HG03095 (cell line): ENCODE data around the gene TAF15.

Experiments
- ATAC-seq: cut with Tn5 transposase; IDR thresholded peaks from one replicate; pipeline ENCODE4 v1.9.1; 2021; ENCODE audit warnings: moderate library complexity; ENCODE audit not compliant: unreplicated experiment

The TAF15 gene

GRCh38 chr17:35786941-35787432 is 22.3 kb upstream of the TAF15 start:
- ATAC-seq, result no peak

GRCh38 chr17:35788477-35789368 is 20.6 kb upstream of the TAF15 start:
- ATAC-seq, result no peak

- no peak for ATAC-seq
Measured at GRCh38 chr17:35790841-35791240, 18.4 kb upstream of the TAF15 start.

DNA sequence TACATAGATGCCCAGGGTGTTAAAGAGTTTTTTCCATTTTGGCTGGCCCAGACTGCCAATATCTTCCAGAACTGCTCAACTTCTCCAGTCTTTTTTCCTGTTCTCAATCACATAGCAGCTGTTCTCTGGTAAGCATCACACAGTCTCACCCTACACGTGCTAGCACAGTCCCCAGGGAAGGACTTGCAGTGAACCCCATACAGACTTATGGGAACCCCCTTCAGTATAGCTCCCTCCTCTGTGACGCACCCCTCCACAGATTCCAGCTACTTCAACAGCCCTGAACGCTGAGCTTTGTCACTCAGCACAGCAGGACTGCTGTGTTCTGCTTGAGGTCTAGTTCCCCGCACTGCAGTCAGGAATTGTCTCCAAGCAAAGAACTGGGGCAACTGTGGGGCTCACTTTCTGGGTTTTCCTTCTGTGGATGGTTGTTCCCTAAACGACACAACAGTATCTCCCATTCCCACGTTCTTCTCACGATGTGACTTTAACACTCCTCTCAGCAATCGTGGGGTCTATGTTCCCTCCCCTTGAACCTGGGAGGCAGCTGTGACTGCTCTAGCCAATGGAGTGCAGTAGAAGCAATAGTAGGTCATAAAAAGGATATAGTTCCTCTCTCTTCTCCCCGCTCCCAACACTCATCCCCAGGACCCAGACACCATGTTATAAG is 17.5 kb upstream of the TAF15 start:
- no peak for ATAC-seq

DNA sequence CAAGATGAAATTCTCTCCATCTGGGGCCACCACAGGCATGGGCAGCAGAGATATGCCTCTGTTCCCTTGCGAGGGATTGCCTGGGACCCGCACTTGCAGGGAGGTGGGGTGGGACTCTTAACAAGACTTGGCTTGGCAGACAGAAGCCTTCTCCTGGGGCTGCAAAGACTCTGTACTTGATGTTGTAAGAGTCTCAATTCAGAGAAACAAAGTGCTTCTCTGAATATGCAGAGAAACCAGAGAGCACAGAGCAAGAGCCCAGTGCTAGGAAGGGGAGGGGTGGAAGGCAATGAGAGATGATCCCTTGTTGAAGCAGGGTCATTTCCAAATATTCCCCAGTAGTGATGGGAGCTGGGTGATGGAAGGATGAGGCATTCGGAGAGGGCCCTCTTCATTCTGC is 16.0 kb upstream of the TAF15 start:
- no peak for ATAC-seq

- ATAC-seq, result no peak
Measured at GRCh38 chr17:35795007-35795870, 14.0 kb upstream of the TAF15 start, which contains the start of gene MMP28. Gene MMP28, minus strand, starts transcription at chr17:35795641. Its CDS starts 264 bp downstream, at chr17:35795377.

DNA sequence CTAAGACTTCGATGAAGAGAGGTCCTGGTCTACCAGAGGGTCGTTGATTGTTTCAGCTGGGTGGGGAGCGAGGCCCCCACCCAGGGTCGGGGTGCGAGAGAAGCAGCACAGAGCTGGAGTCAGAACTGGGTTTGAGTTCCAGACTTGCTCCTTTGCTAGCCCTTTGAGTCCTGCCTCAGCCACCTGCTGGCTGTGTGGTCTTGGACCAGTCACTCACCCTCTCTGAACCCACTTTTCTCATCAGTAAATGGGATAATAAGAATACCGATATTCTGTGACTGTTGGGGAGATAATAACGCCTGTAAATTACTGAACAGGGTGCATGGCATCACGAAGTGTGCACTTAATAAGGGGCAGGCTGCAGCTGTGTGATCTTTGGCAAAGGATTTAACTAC is 13.4 kb upstream of the TAF15 start:
- ATAC-seq, result no peak

DNA sequence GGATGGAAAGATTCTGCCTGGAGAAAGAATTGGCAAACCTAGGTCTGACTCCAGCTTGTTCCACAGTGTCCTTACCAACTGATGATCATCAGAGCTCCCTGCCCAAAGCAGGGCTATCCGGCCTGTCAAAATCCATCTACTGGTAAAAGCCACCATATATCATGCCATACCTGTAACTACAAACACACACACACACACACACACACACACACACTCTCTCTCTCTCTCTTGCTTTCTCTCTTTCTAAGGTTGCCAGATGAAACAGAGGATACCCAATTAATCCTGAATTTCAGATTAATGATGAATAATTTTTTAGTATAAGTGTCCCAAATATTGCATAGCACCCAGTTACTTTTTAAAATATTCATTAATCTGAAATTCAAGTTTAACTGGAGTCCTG is 12.3 kb upstream of the TAF15 start:
- ATAC-seq, result no peak

GRCh38 chr17:35797370-35797769 is 11.9 kb upstream of the TAF15 start:
- no peak for ATAC-seq

DNA sequence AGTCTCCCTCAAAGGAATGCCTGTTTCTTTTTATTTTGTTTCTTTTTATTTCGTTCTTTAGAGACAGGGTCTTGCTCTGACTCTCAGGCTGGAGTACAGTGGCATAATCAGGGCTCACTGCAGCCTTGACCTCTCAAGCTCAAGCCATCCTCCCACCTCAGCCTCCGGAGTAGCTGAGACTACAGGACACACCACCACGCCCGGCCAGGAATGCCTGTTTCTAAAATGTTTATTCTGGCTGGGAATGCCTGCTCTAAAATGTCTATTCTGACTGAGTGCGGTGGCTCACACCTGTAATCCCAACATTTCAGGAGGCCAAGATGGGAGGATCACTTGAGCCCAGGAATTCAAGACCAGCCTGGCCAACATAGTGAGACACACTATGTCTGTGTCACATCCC is 11.4 kb upstream of the TAF15 start:
- ATAC-seq, result no peak

DNA sequence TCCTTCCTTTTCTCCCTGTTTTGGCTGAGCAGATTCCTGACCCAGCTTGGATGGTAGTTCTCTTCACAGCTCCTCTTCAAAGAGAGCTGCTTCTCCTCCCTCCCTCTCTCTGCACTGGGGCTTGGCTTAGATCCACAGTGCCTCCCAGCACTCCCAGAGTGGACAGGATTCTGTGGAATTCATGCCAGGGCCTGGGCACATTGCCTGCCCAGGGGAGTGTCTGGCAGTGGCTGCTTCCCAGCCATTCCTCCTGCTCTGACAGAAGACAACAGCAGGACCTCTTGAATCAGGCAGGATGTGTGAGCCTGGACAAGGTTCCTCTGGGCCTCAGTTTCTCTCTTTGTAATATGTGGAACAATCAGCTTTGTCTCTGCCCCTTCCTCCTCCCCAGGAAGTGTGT is 9.3 kb upstream of the TAF15 start:
- no peak for ATAC-seq

DNA sequence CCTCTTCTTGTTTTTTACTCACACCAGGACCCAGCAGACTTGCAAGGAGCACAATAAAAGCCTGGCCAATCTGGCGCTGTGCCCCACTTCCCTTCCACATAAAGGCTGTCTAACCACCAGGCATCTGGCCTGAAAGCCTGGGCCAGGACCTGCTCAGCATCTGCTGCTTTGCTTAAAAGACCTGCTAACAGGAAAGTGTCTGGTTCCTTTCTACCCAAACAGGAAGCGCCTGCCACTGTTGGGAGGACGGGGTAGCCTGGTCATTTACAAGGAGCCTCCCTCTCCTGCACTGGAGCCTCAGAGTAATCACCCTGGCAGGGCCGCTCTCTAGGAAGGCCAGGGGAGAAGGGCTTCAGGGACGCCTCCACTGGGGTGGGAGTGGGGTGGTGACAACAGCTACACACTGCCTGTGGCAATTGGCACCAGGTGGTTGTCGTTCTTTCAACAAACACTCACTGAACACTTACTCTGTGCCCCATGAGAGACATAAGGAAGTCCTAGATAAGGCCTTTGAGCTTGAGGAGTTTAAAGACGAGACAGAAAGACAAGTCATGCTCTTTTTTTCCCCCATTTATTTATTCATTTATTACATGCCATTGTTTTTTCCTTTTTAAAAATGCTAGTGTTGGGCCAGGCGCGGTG is 7.6 kb upstream of the TAF15 start:
- no peak for ATAC-seq

GRCh38 chr17:35804658-35805192 is 4.6 kb upstream of the TAF15 start:
- no peak for ATAC-seq

DNA sequence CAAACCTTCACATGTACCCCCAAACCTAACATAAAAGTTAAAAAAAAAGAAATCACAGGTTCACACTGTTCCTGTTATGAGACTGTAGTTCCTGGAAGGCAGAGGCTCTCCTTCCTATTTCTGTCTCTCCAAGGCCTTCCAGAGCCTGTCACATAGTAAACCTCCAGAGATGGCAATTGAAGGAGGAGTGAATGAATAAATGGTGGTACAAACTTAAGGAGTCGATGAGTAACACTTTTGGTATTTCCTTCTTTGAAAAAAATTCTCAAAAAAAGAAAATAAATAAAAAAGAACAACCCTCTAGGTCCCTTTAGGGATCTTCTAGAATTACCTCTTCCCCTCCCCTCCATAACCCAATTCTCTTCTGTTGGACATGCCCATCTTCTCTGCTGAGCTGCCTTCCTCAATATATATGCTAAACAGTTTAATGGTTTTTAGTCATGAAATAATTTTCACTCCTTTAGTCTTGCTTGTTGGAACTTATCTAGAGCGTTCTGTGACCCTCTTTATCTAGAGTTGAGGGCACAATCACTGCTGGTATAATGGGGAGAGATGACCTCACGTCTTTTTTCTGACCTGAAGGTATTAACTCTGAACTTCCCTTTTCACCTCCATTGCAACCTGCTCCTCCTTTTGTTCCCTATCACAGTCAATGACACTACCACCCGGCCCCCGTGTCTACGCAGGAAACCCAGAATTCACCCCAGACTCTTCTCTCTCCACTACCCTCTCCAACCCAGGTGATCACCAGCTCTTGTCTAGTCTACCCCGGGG is 1.7 kb upstream of the TAF15 start:
- ATAC-seq, result no peak

DNA sequence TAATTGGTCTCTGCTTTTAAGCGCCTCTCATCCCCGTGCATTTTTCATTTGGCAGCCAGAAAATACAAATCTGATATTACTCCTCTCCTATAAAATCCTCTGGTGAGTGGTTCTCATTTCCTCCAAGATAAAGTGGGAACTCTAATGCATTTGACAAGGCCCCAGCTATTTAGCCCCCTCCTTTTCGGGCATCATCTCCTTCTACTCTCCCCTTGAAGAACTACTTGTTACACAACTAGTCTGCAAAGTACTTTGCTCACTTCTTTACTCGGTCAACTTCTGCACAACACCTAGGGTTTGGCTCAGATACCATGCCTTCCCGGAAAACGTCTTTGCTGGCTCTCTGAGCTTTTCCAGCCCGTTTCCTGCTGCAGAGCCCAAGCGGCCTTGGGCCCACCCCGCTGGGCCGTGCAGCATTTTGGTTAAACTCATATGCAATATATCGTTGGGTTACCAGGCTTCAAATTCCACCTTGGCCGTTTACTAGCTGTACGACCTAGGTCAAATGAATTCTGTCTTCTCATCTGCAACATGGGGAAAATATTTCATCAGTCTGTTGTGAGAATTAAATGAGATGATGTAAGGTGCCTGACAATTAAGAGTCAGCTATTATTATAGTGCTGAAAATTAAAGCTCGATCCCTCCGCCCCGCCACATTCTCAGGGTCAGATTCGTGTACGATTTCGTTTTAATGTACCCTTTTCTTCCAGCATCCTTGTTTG is 883 bp upstream of the TAF15 start:
- ATAC-seq, result no peak

DNA sequence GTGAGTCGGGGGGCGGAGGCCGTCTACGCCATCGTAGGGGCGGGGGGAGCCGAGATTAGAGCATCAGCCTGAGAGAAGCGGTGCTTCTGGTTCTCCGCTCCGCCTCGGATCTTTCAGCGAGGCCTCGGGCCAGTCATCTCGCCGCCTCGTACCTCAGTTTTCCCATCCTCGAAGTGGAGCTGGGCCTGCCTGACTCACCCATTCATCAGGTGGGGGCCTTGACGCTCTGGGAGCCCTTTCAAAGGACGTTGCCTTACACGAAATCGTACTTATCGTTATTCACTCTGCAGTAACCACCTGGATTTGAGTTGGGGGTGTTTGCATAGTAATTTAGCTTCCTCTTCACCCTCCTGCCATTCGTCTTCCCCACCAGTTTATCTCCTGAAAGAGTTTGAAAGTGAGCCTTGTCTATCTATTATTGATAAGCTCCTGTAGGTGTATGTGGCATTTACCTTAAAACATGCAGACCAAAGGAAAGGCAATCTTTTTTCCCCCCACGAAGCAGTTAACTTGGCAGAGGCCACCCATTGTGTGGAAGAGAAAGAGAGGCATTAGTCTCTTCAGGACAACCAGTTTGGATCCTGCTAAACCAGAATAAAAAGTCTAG is 674 bp downstream of the TAF15 start:
- ATAC-seq, result no peak

DNA sequence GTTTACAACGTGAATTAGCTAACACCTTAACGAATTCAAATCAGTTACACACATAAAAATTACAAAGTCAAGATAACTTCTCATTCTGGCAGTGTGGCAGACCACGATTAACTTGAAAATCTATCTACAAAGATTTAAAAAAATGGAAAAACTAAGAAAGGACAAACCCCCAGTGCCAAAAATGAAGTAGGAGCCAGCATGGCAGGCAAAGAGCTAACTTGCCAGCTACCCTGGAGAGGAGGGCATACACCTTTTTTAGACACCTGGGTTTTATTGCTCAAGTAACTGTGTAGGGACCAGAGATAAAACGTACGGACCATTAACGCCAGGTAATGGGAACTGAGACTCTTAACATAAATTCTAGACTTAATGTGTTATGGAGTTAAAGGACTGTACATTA is 2.5 kb downstream of the TAF15 start:
- ATAC-seq, result no peak

DNA sequence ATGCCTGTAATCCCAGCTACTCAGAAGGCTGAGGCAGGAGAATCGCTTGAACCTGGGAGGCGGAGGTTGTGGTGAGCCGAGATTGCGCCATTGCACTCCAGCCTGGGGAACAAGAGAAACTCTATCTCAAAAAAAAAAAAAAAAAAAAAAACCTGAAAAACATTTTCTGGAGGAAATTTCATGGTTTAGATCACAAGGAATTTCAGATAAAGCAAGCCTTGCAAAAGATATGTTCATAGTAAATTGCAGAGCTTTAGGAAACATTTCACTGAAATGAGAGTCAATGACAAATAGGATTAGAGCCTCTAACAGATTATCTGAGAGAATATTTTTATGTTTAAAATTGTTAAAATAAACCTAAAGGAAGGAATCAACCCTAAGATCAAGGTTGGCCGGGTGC is 3.2 kb downstream of the TAF15 start:
- no peak for ATAC-seq

DNA sequence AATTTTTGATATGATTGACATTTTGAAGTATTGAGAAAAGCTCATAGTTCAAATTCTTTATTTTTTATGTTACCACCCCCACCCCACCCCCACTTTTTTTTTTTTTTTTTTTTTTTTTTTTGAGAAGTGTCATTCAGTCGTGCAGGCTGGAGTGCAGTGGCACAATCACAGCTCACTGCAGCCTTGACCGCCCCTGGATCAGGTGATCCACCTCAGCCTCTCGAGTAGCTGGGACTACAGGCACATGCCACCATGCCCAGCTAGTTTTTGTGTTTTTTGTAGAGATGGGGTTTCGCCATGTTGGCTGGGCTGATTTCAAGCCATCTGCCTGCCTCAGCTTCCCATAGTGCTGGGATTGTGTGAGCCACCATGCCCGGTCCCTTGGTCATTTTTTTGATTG is 7.4 kb downstream of the TAF15 start:
- no peak for ATAC-seq
